ENCODE results near the gene NSG1.

DNA sequence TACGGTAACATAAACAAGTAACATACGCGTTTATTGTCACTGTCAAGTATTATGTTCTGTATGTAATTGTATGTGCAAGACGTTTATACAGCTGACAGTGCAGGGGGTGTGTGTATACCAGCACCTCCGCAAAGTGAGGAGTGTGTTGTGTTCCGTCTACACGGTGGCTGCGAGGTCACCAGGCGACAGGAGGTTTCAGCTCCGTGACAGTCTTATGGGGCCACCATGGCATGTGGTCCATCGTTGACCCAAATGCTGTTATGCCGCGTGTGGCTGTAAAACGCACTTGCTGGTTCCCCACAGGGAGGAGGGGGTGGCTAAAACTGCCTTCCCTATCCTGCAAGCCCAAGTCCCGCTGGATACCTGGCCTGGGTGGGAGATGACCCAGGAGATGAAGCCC, 25.0 kb downstream of the NSG1 start:
- TF ChIP-seq, protein P1, sequence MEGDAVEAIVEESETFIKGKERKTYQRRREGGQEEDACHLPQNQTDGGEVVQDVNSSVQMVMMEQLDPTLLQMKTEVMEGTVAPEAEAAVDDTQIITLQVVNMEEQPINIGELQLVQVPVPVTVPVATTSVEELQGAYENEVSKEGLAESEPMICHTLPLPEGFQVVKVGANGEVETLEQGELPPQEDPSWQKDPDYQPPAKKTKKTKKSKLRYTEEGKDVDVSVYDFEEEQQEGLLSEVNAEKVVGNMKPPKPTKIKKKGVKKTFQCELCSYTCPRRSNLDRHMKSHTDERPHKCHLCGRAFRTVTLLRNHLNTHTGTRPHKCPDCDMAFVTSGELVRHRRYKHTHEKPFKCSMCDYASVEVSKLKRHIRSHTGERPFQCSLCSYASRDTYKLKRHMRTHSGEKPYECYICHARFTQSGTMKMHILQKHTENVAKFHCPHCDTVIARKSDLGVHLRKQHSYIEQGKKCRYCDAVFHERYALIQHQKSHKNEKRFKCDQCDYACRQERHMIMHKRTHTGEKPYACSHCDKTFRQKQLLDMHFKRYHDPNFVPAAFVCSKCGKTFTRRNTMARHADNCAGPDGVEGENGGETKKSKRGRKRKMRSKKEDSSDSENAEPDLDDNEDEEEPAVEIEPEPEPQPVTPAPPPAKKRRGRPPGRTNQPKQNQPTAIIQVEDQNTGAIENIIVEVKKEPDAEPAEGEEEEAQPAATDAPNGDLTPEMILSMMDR (IDR thresholded peaks at IDR 0.05), result no peak
- TF ChIP-seq POLR2A (IDR thresholded peaks at IDR 0.05; ENCODE audit: low read depth) (no peak), EP300 (IDR thresholded peaks at IDR 0.05) (no peak)
